NCI-H2081 treated with DMSO at 0.1 percent for 48 hours (cell line): ENCODE measurements around the gene REV3L.

ENCODE experiments used
- DNase-seq: peaks from one replicate; lab custom pipeline; 2025; lab: John Stamatoyannopoulos, UW

The REV3L gene

GRCh38 chr6:111468329-111469012 is 14.5 kb downstream of the REV3L start:
- no peak for DNase-seq

- DNase-seq: no peak
Observed at GRCh38 chr6:111464184-111464583, 18.8 kb downstream of the REV3L start.

GRCh38 chr6:111462770-111463391 is 20.1 kb downstream of the REV3L start:
- no peak for DNase-seq

- DNase-seq: no peak
Observed at GRCh38 chr6:111461860-111462259, 21.2 kb downstream of the REV3L start.

GRCh38 chr6:111458670-111459232 is 24.3 kb downstream of the REV3L start:
- DNase-seq: no peak

- DNase-seq: no peak
Observed at GRCh38 chr6:111456208-111456607, 26.8 kb downstream of the REV3L start.

GRCh38 chr6:111450636-111451035 is 32.4 kb downstream of the REV3L start:
- no peak for DNase-seq

- no peak for DNase-seq
Observed at GRCh38 chr6:111450087-111450486, 32.9 kb downstream of the REV3L start.

- no peak for DNase-seq
Observed at GRCh38 chr6:111449129-111449528, 33.9 kb downstream of the REV3L start.

GRCh38 chr6:111447051-111447450 is 36.0 kb downstream of the REV3L start:
- no peak for DNase-seq

- no peak for DNase-seq
Observed at GRCh38 chr6:111445861-111446267, 37.2 kb downstream of the REV3L start.

GRCh38 chr6:111444794-111445193 is 38.2 kb downstream of the REV3L start:
- no peak for DNase-seq

GRCh38 chr6:111441678-111442243 is 41.3 kb downstream of the REV3L start:
- no peak for DNase-seq

GRCh38 chr6:111439171-111439570 is 43.8 kb downstream of the REV3L start:
- no peak for DNase-seq

GRCh38 chr6:111437573-111437972 is 45.4 kb downstream of the REV3L start:
- DNase-seq: no peak

- no peak for DNase-seq
Observed at GRCh38 chr6:111432511-111432910, 50.5 kb downstream of the REV3L start.

- DNase-seq: no peak
Observed at GRCh38 chr6:111430605-111431376, 52.2 kb downstream of the REV3L start.

- DNase-seq: no peak
Observed at GRCh38 chr6:111429571-111429970, 53.4 kb downstream of the REV3L start.

- no peak for DNase-seq
Observed at GRCh38 chr6:111428811-111429210, 54.2 kb downstream of the REV3L start.

GRCh38 chr6:111427341-111428116 is 55.5 kb downstream of the REV3L start:
- DNase-seq: no peak

- no peak for DNase-seq
Observed at GRCh38 chr6:111423960-111424846, 58.8 kb downstream of the REV3L start.
